ENCODE data around the gene TFDP3.

The TFDP3 gene

GRCh38 chrX:133185938-133186337 lies 32.2 kb downstream of the TFDP3 start:
- DNase-seq (ENCODE audit: low read depth in 2 of 2): no peak

GRCh38 chrX:133185119-133185518 lies 33.0 kb downstream of the TFDP3 start:
- DNase-seq (ENCODE audit: low read depth in 2 of 2): no peak

- no peak for DNase-seq (ENCODE audit: low read depth in 2 of 2)
These were observed 34.3 kb downstream of the TFDP3 start for GRCh38 chrX:133183806-133184205.

GRCh38 chrX:133179500-133179899 lies 38.7 kb downstream of the TFDP3 start:
- DNase-seq (ENCODE audit: low read depth in 2 of 2): no peak

- no peak for DNase-seq (ENCODE audit: low read depth in 2 of 2)
These were observed 41.0 kb downstream of the TFDP3 start for GRCh38 chrX:133177202-133177601.

- DNase-seq (ENCODE audit: low read depth in 2 of 2): no peak
These were observed 42.5 kb downstream of the TFDP3 start for GRCh38 chrX:133175605-133176004.

GRCh38 chrX:133175162-133175561 lies 43.0 kb downstream of the TFDP3 start:
- no peak for DNase-seq (ENCODE audit: low read depth in 2 of 2)

GRCh38 chrX:133171962-133172708 lies 46.0 kb downstream of the TFDP3 start:
- DNase-seq (ENCODE audit: low read depth in 2 of 2): no peak

All from stimulated activated CD8-positive, alpha-beta memory T cell treated with anti-CD3 and anti-CD28 coated beads, Interleukin-7, amount 100 ng/mL, for 4 hours (primary cell).